GM23248 (cell line): ENCODE measurements around the gene RAB31.

ENCODE experiments used
- EZH2 ChIP-seq: fragments of 200-600 bp; sonication (generic); IDR thresholded peaks from 2 replicates; pipeline ENCODE4 v1.6.1; 2018; ENCODE audit warnings: antibody characterized with exemption, mild to moderate bottlenecking; ENCODE audit not compliant: insufficient read depth, poor library complexity, severe bottlenecking
- EZH2phosphoT487 ChIP-seq: fragments of 200-600 bp; sonication (generic); IDR thresholded peaks from 2 replicates; pipeline ENCODE4 v1.6.1; 2018; ENCODE audit warnings: antibody characterized with exemption, moderate library complexity, mild to moderate bottlenecking, low read depth; ENCODE audit not compliant: insufficient read depth

DNA sequence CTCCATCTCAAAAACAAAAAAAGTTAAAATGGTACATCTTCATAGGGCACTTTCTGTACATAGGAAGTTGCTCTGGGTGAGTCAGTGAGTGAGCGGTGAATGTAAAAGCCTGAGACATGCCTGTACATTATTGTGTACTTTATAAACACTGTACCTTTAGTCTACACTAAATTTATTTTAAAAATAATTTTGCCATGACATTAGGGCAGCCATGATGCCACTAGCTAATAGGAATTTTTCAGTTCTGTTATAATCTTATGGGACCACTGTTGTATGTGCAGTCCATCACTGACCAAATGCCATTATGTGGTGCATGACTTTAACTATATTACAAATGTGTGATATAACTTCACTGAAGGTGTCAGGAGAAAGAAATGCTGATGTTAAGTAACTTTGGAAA, 166.6 kb downstream of the RAB31 start:
- TF ChIP-seq EZH2phosphoT487 (no peak), EZH2 (no peak)
